ENCODE results near the gene CNTFR. TPM values are rescaled to one million over a fixed set of nuclear protein-coding genes. Genes with fewer than 3 reads are reported as not detected.

The CNTFR gene
- total RNA-seq, 1 experiment from 2014 or later: not detected

DNA sequence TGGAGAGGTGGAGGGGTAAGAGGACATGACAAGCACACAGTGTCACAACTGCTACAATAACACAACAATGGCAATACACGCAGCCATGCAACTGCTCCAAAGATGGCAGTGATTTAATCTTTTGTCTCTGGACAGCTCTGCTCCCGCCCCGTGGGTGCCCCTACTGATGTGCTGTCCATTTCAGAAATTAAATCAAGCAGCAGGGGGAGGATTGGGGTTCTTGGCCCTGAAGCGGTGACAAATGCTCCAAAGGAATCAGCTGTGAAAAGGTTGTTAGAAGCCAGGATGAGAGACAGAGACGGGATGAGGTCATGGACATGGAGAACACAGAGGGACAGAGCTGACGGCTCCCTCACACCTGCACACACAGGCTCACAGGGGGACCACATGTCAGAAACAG is 22.6 kb downstream of the CNTFR start:
- BruUV-seq (replicated peaks): no TSS peak
- H3K9me3 Mint-ChIP-seq (ENCODE audit: unreplicated experiment): no peaks in the 10 kb centered on the region
- no peaks in the 10 kb centered on the region for H3K36me3 Mint-ChIP-seq (ENCODE audit: insufficient read depth, unreplicated experiment)
- no peak for DNase-seq (ENCODE audit: unreplicated experiment)
- TF ChIP-seq, protein P1, sequence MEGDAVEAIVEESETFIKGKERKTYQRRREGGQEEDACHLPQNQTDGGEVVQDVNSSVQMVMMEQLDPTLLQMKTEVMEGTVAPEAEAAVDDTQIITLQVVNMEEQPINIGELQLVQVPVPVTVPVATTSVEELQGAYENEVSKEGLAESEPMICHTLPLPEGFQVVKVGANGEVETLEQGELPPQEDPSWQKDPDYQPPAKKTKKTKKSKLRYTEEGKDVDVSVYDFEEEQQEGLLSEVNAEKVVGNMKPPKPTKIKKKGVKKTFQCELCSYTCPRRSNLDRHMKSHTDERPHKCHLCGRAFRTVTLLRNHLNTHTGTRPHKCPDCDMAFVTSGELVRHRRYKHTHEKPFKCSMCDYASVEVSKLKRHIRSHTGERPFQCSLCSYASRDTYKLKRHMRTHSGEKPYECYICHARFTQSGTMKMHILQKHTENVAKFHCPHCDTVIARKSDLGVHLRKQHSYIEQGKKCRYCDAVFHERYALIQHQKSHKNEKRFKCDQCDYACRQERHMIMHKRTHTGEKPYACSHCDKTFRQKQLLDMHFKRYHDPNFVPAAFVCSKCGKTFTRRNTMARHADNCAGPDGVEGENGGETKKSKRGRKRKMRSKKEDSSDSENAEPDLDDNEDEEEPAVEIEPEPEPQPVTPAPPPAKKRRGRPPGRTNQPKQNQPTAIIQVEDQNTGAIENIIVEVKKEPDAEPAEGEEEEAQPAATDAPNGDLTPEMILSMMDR (IDR thresholded peaks at IDR 0.05; ENCODE audit: unreplicated experiment): no peak
- POLR2A ChIA-PET: no interaction called here
- H3K4me3 Mint-ChIP-seq (ENCODE audit: unreplicated experiment): no peak overlapping the region
- H3K27ac Mint-ChIP-seq (ENCODE audit: low read depth, unreplicated experiment): no peak overlapping the region
- intact Hi-C loops (cut with micrococcal nuclease): no loop called here
- CTCF ChIA-PET: interaction anchor here (0.6 to 1.5 kb wide), 2 partner anchors 12 to 26 kb away, joined by 4 read pairs; no protein-coding TSS in a partner anchor
- H3K4me1 Mint-ChIP-seq (ENCODE audit: insufficient read depth, unreplicated experiment): no peaks in the 10 kb centered on the region
- peaks cover 39% of the 10 kb centered on the region for H3K27me3 Mint-ChIP-seq (ENCODE audit: insufficient read depth, unreplicated experiment)

DNA sequence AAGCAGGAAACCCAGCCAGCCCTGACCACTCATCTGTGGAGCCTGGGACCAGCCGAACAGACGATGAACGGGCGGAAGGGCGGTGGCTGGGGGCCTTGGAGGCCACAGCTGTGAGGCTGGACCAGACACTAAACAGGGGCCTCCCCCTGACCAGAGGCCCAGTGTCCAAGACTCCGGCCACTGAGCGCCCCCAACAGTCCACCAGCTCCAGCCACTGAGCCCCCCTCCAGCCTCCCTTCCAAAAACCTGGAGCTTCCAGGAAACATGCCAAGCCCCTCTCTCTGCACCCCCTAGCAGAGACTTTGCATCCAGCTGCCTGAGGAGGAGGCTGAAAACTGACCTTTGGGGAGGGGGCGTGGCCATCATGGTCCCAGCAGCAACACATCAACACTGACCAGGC is 23.2 kb downstream of the CNTFR start:
- ChIA-PET CTCF (interaction anchor here (0.6 to 1.5 kb wide), 3 partner anchors 12 to 26 kb away, joined by 3 to 4 read pairs (median 4); no protein-coding TSS in a partner anchor), POLR2A (interaction anchor here (0.6 kb wide), 1 partner anchor 263 kb away, joined by 3 read pairs; no protein-coding TSS in a partner anchor)
- Mint-ChIP-seq H3K4me1 (ENCODE audit: insufficient read depth, unreplicated experiment) (no peaks in the 10 kb centered on the region), H3K4me3 (ENCODE audit: unreplicated experiment) (no peak overlapping the region), H3K27ac (ENCODE audit: low read depth, unreplicated experiment) (no peak overlapping the region), H3K27me3 (ENCODE audit: insufficient read depth, unreplicated experiment) (peaks cover 39% of the 10 kb centered on the region), H3K9me3 (ENCODE audit: unreplicated experiment) (no peaks in the 10 kb centered on the region), H3K36me3 (ENCODE audit: insufficient read depth, unreplicated experiment) (no peaks in the 10 kb centered on the region)
- no TSS peak for BruUV-seq (replicated peaks)
- DNase-seq (ENCODE audit: unreplicated experiment): no peak
- TF ChIP-seq, protein P1 (IDR thresholded peaks at IDR 0.05; ENCODE audit: unreplicated experiment): no peak
- intact Hi-C loops (cut with micrococcal nuclease): no loop called here

DNA sequence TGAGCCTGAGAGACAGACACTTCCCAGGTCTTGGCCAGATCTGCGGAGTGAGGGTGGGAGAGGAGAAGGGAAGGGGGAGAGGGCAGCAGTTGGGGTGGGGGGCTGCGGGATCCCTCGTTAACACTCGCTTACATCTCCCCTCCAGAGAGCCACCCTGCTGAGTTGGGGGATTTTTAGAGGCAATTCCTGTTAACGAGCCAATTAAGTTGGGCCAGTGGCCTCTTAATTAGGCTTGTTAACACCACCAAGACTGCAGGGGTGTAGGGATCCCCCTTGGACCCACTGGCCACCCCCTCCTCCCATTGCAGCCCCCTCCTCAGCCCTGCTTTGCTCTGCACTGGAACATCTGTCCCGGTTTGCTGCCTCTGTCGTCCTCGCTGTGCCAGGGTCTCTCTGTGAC is 23.7 kb downstream of the CNTFR start:
- ChIA-PET CTCF (interaction anchor here (1.5 kb wide), 1 partner anchor 27 kb away, joined by 4 read pairs; no protein-coding TSS in a partner anchor), POLR2A (interaction anchor here (0.6 kb wide), 1 partner anchor 262 kb away, joined by 3 read pairs; no protein-coding TSS in a partner anchor)
- Mint-ChIP-seq H3K27ac (ENCODE audit: low read depth, unreplicated experiment) (no peak overlapping the region), H3K36me3 (ENCODE audit: insufficient read depth, unreplicated experiment) (no peaks in the 10 kb centered on the region), H3K9me3 (ENCODE audit: unreplicated experiment) (no peaks in the 10 kb centered on the region), H3K4me3 (ENCODE audit: unreplicated experiment) (no peak overlapping the region), H3K27me3 (ENCODE audit: insufficient read depth, unreplicated experiment) (peaks cover 39% of the 10 kb centered on the region), H3K4me1 (ENCODE audit: insufficient read depth, unreplicated experiment) (no peaks in the 10 kb centered on the region)
- intact Hi-C loops (cut with micrococcal nuclease): no loop called here
- DNase-seq (ENCODE audit: unreplicated experiment): no peak
- TF ChIP-seq, protein P1 (IDR thresholded peaks at IDR 0.05; ENCODE audit: unreplicated experiment): no peak
- no TSS peak for BruUV-seq (replicated peaks)

DNA sequence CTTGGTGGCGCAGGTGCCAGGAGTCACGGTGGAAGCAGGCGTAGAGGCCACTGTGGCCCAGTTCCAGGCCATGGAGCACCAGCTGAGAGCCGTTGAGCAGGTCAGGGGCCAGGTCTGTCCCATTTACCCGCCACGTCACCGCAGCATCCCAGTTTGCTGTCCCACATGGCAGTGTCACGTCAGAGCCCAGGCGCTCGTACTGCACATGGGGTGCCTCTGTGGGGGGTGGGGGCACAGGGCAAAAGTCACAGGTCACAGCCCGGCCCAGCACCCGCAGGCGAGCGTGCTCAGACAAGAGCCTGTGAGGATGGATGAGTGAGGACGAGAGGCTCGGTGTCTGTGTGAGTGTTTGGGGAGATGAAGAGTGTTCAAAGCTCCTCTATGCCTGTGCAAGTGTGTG is 24.9 kb downstream of the CNTFR start:
- BruUV-seq (replicated peaks): no TSS peak
- Mint-ChIP-seq H3K27me3 (ENCODE audit: insufficient read depth, unreplicated experiment) (peaks cover 39% of the 10 kb centered on the region), H3K4me3 (ENCODE audit: unreplicated experiment) (no peak overlapping the region), H3K36me3 (ENCODE audit: insufficient read depth, unreplicated experiment) (no peaks in the 10 kb centered on the region), H3K27ac (ENCODE audit: low read depth, unreplicated experiment) (no peak overlapping the region), H3K4me1 (ENCODE audit: insufficient read depth, unreplicated experiment) (peaks cover 7% of the 10 kb centered on the region), H3K9me3 (ENCODE audit: unreplicated experiment) (no peaks in the 10 kb centered on the region)
- ChIA-PET CTCF (interaction anchor here (1.2 kb wide), 1 partner anchor 10 kb away, joined by 4 read pairs; no protein-coding TSS in a partner anchor), POLR2A (no interaction called here)
- TF ChIP-seq, protein P1 (IDR thresholded peaks at IDR 0.05; ENCODE audit: unreplicated experiment): no peak
- intact Hi-C loops (cut with micrococcal nuclease): no loop called here
- no peak for DNase-seq (ENCODE audit: unreplicated experiment)
